Heart left ventricle (tissue), 13 donors: ENCODE data around the gene PRICKLE4.

Experiments used
- POLR2A ChIP-seq, 2 donors: fragments of 450-650 bp; IDR thresholded peaks; one replicate each; pipeline ENCODE4 v1.6.1; 2017; ENCODE audit warnings: antibody characterized with exemption in 2 of 2, mild to moderate bottlenecking in 2 of 2, moderate library complexity in 2 of 2
- TF ChIP-seq, protein P1 (sequence below), 12 donors: fragments of 200-600 bp; sonication (generic) in 4 of 12; IDR thresholded peaks; one replicate each; pipeline versions ENCODE4 v1.5.0 to v1.8.0; 2018 to 2022; ENCODE audit warnings: antibody characterized with exemption in 12 of 12, mild to moderate bottlenecking in 5 of 12
- donor health status: ischemic (EF 13 %, LVEDD 7.1; RV severe dilation, severe dysfunction).
- donor health status: DM: no; HTN: yes; CAD: no.
- donor health status: DM: no; HTN: no; CAD: no.
- donor health status: ischemic (EF 25% LVEDD 6.9; RV normal size, moderate dysfunction).
- donor health status: ischemic (EF 25% LVEDD 5.7; RV mildly dilated, moderate dysfunction).
- donor health status: ischemic (EF 35%, LVEDD 5.7; RV mildly dilated, moderate dysfunction).
- donor health status: nonischemic (EF 11% LVEDD 7.7; RV severe dilation, severe dysfunction).
- donor health status: DM: yes; HTN: yes; CAD: no.
- donor health status: PGD.
- donor health status: ischemic (EF 29% LVEDD 5.4; RV normal size, mild dysfunction).
- donor health status: nonischemic (EF 23%, LVEDD 6.1; RV moderate dilation, normal function).

GRCh38 chr6:41822021-41822420 lies 41.4 kb downstream of the PRICKLE4 start:
- TF ChIP-seq, protein P1, sequence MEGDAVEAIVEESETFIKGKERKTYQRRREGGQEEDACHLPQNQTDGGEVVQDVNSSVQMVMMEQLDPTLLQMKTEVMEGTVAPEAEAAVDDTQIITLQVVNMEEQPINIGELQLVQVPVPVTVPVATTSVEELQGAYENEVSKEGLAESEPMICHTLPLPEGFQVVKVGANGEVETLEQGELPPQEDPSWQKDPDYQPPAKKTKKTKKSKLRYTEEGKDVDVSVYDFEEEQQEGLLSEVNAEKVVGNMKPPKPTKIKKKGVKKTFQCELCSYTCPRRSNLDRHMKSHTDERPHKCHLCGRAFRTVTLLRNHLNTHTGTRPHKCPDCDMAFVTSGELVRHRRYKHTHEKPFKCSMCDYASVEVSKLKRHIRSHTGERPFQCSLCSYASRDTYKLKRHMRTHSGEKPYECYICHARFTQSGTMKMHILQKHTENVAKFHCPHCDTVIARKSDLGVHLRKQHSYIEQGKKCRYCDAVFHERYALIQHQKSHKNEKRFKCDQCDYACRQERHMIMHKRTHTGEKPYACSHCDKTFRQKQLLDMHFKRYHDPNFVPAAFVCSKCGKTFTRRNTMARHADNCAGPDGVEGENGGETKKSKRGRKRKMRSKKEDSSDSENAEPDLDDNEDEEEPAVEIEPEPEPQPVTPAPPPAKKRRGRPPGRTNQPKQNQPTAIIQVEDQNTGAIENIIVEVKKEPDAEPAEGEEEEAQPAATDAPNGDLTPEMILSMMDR (IDR thresholded peaks at IDR 0.05), result no peak
- no peak for TF ChIP-seq POLR2A (IDR thresholded peaks at IDR 0.05)
